Progenitor cell of endocrine pancreas (in vitro differentiated cells): Measurements from ENCODE around the gene CAPN7. TPM values are rescaled to one million over a fixed set of nuclear protein-coding genes. Genes with fewer than 3 reads are reported as not detected.

Experiments used
- DNase-seq: peaks from one replicate; pipeline ENCODE4 v3.0.0; 2021; ENCODE audit warnings: low spot score; ENCODE audit not compliant: unreplicated experiment
- H3K27ac Mint-ChIP-seq: 2 replicates; pipeline ENCODE4 v1.8.0; 2021; ENCODE audit warnings: mild to moderate bottlenecking, moderate library complexity, mixed read lengths
- H3K27me3 Mint-ChIP-seq: 2 replicates; pipeline ENCODE4 v1.8.0; 2021; ENCODE audit warnings: mixed read lengths
- H3K36me3 Mint-ChIP-seq: 2 replicates; pipeline ENCODE4 v1.8.0; 2022; ENCODE audit warnings: mixed read lengths; ENCODE audit not compliant: insufficient read depth
- H3K4me1 Mint-ChIP-seq: 2 replicates; pipeline ENCODE4 v1.8.0; 2021; ENCODE audit warnings: low read depth, mixed read lengths
- H3K4me3 Mint-ChIP-seq: 2 replicates; pipeline ENCODE4 v1.8.0; 2021; ENCODE audit warnings: low read depth, mild to moderate bottlenecking, moderate library complexity, mixed read lengths
- H3K9me3 Mint-ChIP-seq: 2 replicates; pipeline ENCODE4 v1.8.0; 2021; ENCODE audit warnings: low read depth, mixed read lengths
- CTCF ChIP-seq: fragments of 200-600 bp; sonication (generic); IDR thresholded peaks from one replicate; pipeline ENCODE4 v1.5.0; 2021; ENCODE audit warnings: antibody characterized with exemption, mild to moderate bottlenecking; ENCODE audit not compliant: unreplicated experiment
- total RNA-seq: library from RNA; stranded (reverse); gene quantifications from 2 replicates; pipeline ENCODE4 v1.2.1, GENCODE V29; 2021

CAPN7 gene
- total RNA-seq, 1 donor from 2014 or later, result 46.3 TPM

GRCh38 chr3:15246186-15246585 lies 40.1 kb downstream of the CAPN7 start:
- peaks cover 31% of the 10 kb centered on the region for H3K4me1 Mint-ChIP-seq
- H3K27me3 Mint-ChIP-seq, result no peaks in the 10 kb centered on the region
- peaks cover 37% of the 10 kb centered on the region for H3K36me3 Mint-ChIP-seq
- H3K27ac Mint-ChIP-seq, result no peak overlapping the region
- no peak for DNase-seq
- H3K4me3 Mint-ChIP-seq, result no peak overlapping the region
- no peak for TF ChIP-seq CTCF
- H3K9me3 Mint-ChIP-seq, result no peaks in the 10 kb centered on the region

GRCh38 chr3:15253023-15253697 lies 47.1 kb downstream of the CAPN7 start:
- H3K27me3 Mint-ChIP-seq, result no peaks in the 10 kb centered on the region
- TF ChIP-seq CTCF, result no peak
- no peaks in the 10 kb centered on the region for H3K4me1 Mint-ChIP-seq
- peaks cover 21% of the 10 kb centered on the region for H3K36me3 Mint-ChIP-seq
- no peak for DNase-seq
- no peaks in the 10 kb centered on the region for H3K9me3 Mint-ChIP-seq
- H3K4me3 Mint-ChIP-seq, result no peak overlapping the region
- H3K27ac Mint-ChIP-seq, result no peak overlapping the region

- Mint-ChIP-seq H3K36me3 (peaks cover 24% of the 10 kb centered on the region), H3K4me1 (no peaks in the 10 kb centered on the region), H3K27ac (no peak overlapping the region), H3K27me3 (no peaks in the 10 kb centered on the region), H3K4me3 (no peak overlapping the region), H3K9me3 (no peaks in the 10 kb centered on the region)
- TF ChIP-seq CTCF, result no peak
- DNase-seq, result no peak
Observed at GRCh38 chr3:15255215-15255614, 49.2 kb downstream of the CAPN7 start.

- Mint-ChIP-seq H3K4me3 (no peak overlapping the region), H3K36me3 (peaks cover 19% of the 10 kb centered on the region), H3K27me3 (no peaks in the 10 kb centered on the region), H3K9me3 (no peaks in the 10 kb centered on the region), H3K4me1 (no peaks in the 10 kb centered on the region), H3K27ac (peak overlapping the region; percentile 20)
- TF ChIP-seq CTCF, result no peak
- DNase-seq, result no peak
Observed at GRCh38 chr3:15256861-15257341, 50.9 kb downstream of the CAPN7 start.

- H3K9me3 Mint-ChIP-seq, result no peaks in the 10 kb centered on the region
- H3K27me3 Mint-ChIP-seq, result no peaks in the 10 kb centered on the region
- peak overlapping the region; percentile 18 for H3K27ac Mint-ChIP-seq
- H3K4me1 Mint-ChIP-seq, result no peaks in the 10 kb centered on the region
- DNase-seq, result no peak
- H3K4me3 Mint-ChIP-seq, result no peak overlapping the region
- H3K36me3 Mint-ChIP-seq, result peaks cover 11% of the 10 kb centered on the region
- TF ChIP-seq CTCF, result no peak
Observed at GRCh38 chr3:15258720-15259119, 52.7 kb downstream of the CAPN7 start.
